NCI-H524 (cell line): ENCODE results near the gene TSC22D4.
A peak's percentile ranks its signal among the peaks of the same experiment; 100 is the strongest.

Source experiments
- DNase-seq, 2 experiments: peaks; one replicate each; lab custom pipeline; 2025; lab: John Stamatoyannopoulos, UW

The TSC22D4 gene

GRCh38 chr7:100492738-100493475 is 13.9 kb upstream of the TSC22D4 start:
- DNase-seq, result no peak

GRCh38 chr7:100491192-100491578 is 12.2 kb upstream of the TSC22D4 start:
- DNase-seq, result no peak

GRCh38 chr7:100490483-100491191 is 11.6 kb upstream of the TSC22D4 start:
- DNase-seq, result no peak

GRCh38 chr7:100489824-100490223 is 10.8 kb upstream of the TSC22D4 start:
- peak; percentile 98 to 99 for DNase-seq

- no peak for DNase-seq
Observed at GRCh38 chr7:100489121-100489520, 10.1 kb upstream of the TSC22D4 start.

GRCh38 chr7:100488333-100489095 is 9.5 kb upstream of the TSC22D4 start:
- DNase-seq, result no peak

GRCh38 chr7:100486753-100487446 is 7.9 kb upstream of the TSC22D4 start:
- DNase-seq, result no peak

- no peak for DNase-seq
Observed at GRCh38 chr7:100486111-100486636, 7.2 kb upstream of the TSC22D4 start.

- DNase-seq, result no peak
Observed at GRCh38 chr7:100485471-100485876, 6.5 kb upstream of the TSC22D4 start.

- no peak for DNase-seq
Observed at GRCh38 chr7:100484673-100485045, 5.6 kb upstream of the TSC22D4 start.

GRCh38 chr7:100483722-100484672 is 5.0 kb upstream of the TSC22D4 start, which contains the start of gene NYAP1:
NYAP1 (plus strand) TSS chr7:100483927; CDS start chr7:100485312, 1,385 bp downstream.
- peak in 1 of 2 experiments; percentile 39 for DNase-seq

GRCh38 chr7:100483090-100483721 is 4.2 kb upstream of the TSC22D4 start:
- peak in 1 of 2 experiments; percentile 53 for DNase-seq

GRCh38 chr7:100482728-100483089 is 3.7 kb upstream of the TSC22D4 start:
- DNase-seq, result no peak

GRCh38 chr7:100481466-100481865 is 2.5 kb upstream of the TSC22D4 start:
- no peak for DNase-seq

- no peak for DNase-seq
Observed at GRCh38 chr7:100477871-100478267, 1.1 kb downstream of the TSC22D4 start.

- no peak for DNase-seq
Observed at GRCh38 chr7:100476903-100477870, 1.8 kb downstream of the TSC22D4 start.

GRCh38 chr7:100476101-100476780 is 2.8 kb downstream of the TSC22D4 start:
- no peak for DNase-seq

GRCh38 chr7:100475549-100475948 is 3.5 kb downstream of the TSC22D4 start:
- no peak for DNase-seq
